ENCODE measurements around the gene DEGS2. TPM values are rescaled to one million over a fixed set of nuclear protein-coding genes. Genes with fewer than 3 reads are reported as not detected.

DEGS2 gene
- total and polyA plus RNA-seq, 2 of the 13 experiments (the other 11 are each of a cell fraction or from before 2014, with no cell fraction given): 0.09 TPM

DNA sequence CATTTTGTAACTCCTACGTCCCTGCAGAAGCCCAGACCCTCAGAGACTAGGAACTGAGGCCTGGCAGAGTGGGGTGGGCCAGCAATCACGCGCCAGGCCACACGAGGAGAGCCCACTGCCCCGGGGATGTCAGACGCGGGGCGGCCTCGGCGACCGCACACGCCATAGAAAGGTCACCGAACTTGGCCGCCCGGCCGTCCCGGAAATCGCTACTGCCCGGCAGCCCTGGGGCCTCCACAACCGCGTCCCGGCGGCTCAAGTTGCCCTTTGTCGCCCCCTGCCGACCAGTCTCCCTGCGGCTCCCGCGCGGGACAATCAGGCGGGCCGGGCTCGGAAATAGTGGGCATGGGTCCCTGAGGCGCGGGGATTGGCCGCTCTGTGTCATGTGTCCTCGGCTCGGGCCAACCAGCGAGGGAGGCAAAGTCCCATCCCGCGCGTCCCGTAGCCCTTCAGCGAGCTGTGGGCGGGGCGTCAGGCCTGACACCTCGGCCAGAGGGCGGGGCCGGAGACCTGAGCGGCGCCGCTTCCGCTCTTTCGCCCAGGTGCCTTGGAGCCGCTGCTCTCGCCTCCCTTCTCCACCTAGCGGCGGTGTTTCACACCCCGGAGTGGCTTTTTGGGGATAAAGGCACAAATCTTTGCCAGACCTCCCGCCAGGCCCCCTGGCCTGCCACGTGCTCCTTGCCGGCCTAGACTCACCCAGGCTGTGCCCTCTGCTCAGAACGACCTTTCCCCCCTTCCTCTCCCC, 33.4 kb upstream of the DEGS2 start (continued):
- TF ChIP-seq PHF21A (CRISPR knock-in tag; IDR thresholded peaks at IDR 0.05) (peak; percentile 100), SYNCRIP (IDR thresholded peaks at IDR 0.05; ENCODE audit: insufficient read depth, low read depth, low read length) (no peak), SNRNP70 (IDR thresholded peaks at IDR 0.05; ENCODE audit: low read depth, low read length) (no peak), ZNF850 (CRISPR knock-in tag; conservative IDR thresholded peaks at IDR 0.05) (no peak), ZFP1 (CRISPR knock-in tag; IDR thresholded peaks at IDR 0.05) (peak; percentile 32; the same call in 1 of the 2 replicates), TBP (CRISPR knock-in tag; IDR thresholded peaks at IDR 0.05) (no peak), HOXA5 (CRISPR knock-in tag; IDR thresholded peaks at IDR 0.05) (peak; percentile 93; the same call in 1 of the 2 replicates), KLF11 (CRISPR knock-in tag; IDR thresholded peaks at IDR 0.05) (peak; percentile 81), ARNTL (CRISPR knock-in tag; IDR thresholded peaks at IDR 0.05) (peak; percentile 72; the same call in 1 of the 2 replicates), CCDC6 (CRISPR knock-in tag; IDR thresholded peaks at IDR 0.05) (peak; percentile 93), IRX3 (CRISPR knock-in tag; IDR thresholded peaks at IDR 0.05; ENCODE audit: borderline replicate concordance, low read depth) (peak; percentile 94), ZNF777 (CRISPR knock-in tag; IDR thresholded peaks at IDR 0.05) (0 out of 2 replicates have a peak, but pooled peaks have one; percentile 59), ZKSCAN5 (CRISPR knock-in tag; IDR thresholded peaks at IDR 0.05) (no peak), ZNF563 (CRISPR knock-in tag; IDR thresholded peaks at IDR 0.05) (peak; percentile 94), KDM5A (IDR thresholded peaks at IDR 0.05; ENCODE audit: borderline replicate concordance, low read length) (no peak), ZNF713 (CRISPR knock-in tag; IDR thresholded peaks at IDR 0.05) (no peak), ZBTB21 (CRISPR knock-in tag; IDR thresholded peaks at IDR 0.05) (no peak), ZNF619 (CRISPR knock-in tag; IDR thresholded peaks at IDR 0.05) (peak; percentile 24; the same call in 1 of the 2 replicates), TCF7L2 (IDR thresholded peaks at IDR 0.05; ENCODE audit: low read depth, low read length) (no peak), STAT5B (CRISPR knock-in tag; IDR thresholded peaks at IDR 0.05) (0 out of 2 replicates have a peak, but pooled peaks have one; percentile 44), RARG (CRISPR knock-in tag; IDR thresholded peaks at IDR 0.05; ENCODE audit: low read depth) (no peak)
- TF ChIP-seq, protein P1, sequence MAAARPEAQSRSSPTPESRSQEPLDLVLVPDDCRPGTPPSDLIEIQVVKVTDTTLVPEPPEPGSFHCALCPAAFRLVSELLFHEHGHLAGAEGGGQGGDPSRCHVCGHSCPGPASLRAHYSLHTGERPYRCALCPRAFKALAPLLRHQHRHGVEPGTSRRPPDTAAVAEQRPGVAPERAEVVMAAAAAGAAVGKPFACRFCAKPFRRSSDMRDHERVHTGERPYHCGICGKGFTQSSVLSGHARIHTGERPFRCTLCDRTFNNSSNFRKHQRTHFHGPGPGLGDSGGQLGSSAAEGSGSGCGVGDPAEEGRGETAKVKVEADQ (CRISPR knock-in tag; IDR thresholded peaks at IDR 0.05; ENCODE audit: borderline replicate concordance): peak; percentile 49; the same call in 1 of the 2 replicates
- TF ChIP-seq, protein P2, sequence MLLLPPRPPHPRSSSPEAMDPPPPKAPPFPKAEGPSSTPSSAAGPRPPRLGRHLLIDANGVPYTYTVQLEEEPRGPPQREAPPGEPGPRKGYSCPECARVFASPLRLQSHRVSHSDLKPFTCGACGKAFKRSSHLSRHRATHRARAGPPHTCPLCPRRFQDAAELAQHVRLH (CRISPR knock-in tag; IDR thresholded peaks at IDR 0.05; ENCODE audit: borderline replicate concordance, low read depth): peak; percentile 94; the same call in 1 of the 2 replicates
- TF ChIP-seq, protein P3, sequence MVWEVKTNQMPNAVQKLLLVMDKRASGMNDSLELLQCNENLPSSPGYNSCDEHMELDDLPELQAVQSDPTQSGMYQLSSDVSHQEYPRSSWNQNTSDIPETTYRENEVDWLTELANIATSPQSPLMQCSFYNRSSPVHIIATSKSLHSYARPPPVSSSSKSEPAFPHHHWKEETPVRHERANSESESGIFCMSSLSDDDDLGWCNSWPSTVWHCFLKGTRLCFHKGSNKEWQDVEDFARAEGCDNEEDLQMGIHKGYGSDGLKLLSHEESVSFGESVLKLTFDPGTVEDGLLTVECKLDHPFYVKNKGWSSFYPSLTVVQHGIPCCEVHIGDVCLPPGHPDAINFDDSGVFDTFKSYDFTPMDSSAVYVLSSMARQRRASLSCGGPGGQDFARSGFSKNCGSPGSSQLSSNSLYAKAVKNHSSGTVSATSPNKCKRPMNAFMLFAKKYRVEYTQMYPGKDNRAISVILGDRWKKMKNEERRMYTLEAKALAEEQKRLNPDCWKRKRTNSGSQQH (CRISPR knock-in tag; IDR thresholded peaks at IDR 0.05; ENCODE audit: low read depth): no peak; the same call in none of the 2 replicates
- TF ChIP-seq, protein P4, sequence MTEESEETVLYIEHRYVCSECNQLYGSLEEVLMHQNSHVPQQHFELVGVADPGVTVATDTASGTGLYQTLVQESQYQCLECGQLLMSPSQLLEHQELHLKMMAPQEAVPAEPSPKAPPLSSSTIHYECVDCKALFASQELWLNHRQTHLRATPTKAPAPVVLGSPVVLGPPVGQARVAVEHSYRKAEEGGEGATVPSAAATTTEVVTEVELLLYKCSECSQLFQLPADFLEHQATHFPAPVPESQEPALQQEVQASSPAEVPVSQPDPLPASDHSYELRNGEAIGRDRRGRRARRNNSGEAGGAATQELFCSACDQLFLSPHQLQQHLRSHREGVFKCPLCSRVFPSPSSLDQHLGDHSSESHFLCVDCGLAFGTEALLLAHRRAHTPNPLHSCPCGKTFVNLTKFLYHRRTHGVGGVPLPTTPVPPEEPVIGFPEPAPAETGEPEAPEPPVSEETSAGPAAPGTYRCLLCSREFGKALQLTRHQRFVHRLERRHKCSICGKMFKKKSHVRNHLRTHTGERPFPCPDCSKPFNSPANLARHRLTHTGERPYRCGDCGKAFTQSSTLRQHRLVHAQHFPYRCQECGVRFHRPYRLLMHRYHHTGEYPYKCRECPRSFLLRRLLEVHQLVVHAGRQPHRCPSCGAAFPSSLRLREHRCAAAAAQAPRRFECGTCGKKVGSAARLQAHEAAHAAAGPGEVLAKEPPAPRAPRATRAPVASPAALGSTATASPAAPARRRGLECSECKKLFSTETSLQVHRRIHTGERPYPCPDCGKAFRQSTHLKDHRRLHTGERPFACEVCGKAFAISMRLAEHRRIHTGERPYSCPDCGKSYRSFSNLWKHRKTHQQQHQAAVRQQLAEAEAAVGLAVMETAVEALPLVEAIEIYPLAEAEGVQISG (CRISPR knock-in tag; IDR thresholded peaks at IDR 0.05): peak; percentile 85

All from HepG2 (cell line).